Measurements from ENCODE around the gene PFDN2.

- TF ChIP-seq CTCF (IDR thresholded peaks at IDR 0.05) (no peak), EP300 (IDR thresholded peaks at IDR 0.05) (no peak), POLR2A (IDR thresholded peaks at IDR 0.05) (no peak)
These were observed 44.2 kb upstream of the PFDN2 start for GRCh38 chr1:161162052-161162451.
